HG03196 (cell line): ENCODE measurements around the gene DMRTB1.

ENCODE experiments used
- ATAC-seq: cut with Tn5 transposase; IDR thresholded peaks from one replicate; pipeline ENCODE4 v1.9.1; 2021; ENCODE audit not compliant: unreplicated experiment

DMRTB1 gene

DNA sequence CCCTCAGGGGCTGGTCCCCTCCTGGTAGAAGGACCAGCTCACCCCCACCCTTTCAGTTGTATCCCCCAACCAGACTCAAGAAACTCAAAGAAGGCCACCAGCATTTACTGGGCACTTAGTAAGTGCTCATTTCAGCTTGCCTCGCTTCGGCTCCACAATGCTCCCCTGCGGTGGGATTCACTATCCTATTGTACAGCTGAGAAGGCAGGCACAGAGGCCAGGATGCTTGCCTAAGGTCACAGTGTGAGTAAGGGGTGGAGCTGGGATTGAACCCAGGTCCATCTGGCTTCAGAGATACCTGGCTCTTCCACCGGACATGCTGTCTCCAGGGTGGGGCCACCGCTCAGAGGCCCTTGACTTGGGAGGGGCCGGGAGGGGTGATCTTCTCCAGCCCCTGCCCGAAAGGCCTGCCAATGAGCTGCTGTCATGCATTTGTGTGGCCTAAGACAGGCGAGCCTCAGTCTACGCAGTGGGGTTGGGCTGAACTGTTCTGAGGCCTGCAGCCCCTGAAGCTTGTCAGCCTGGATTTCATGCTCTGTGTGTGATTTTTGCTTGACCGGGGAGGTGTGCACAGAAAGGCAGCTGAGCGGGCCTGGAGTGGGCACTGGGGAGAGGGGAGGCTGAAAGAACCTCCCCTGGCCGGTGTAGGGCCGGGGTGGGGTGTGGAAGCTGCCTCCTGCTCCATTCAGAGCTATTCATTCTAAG is 48.1 kb downstream of the DMRTB1 start:
- ATAC-seq = no peak

DNA sequence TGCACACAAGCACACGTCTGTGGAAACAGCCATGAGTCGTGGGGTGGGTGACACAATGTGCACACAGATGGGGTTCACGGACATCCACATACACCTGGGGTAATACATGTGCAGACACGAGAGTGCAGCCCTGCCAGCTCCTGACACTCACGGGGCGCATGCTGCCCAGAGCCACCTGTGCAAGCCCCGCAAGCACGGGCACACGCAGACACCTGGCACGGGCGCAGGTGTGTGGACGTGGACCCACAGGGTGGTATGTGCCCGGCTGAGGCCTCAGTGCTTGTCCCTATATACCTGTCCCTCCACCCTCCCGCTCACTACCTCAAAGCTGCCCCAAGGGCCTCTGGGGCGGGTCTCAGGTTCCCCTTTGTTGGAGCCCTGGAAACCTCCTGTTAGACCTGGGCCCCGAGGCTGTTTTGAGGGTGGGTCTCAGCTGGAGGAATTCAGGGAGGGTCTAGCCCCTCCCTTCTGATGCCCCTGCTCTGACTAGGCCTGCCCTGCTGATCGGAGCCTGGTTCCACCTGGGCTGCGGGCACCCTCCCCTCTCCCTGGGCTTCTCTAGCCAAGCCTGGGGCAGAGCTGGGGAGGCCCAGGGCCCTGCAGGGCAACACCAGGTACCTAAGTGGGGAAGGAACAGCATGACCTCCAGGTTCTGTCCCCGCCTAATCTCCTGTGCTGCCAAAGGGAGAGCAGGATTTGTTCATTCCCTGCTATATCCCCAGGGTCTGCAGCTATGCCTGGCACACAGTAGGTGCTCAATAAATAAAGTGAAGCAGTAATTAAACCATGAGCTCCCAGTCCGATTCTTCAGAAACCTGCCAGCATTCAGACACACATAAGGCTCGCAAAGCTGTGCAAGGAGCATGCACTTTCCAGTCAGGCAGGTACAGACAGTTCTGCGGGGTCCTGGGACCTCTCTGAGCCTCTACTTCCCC is 49.1 kb downstream of the DMRTB1 start:
- ATAC-seq = no peak

DNA sequence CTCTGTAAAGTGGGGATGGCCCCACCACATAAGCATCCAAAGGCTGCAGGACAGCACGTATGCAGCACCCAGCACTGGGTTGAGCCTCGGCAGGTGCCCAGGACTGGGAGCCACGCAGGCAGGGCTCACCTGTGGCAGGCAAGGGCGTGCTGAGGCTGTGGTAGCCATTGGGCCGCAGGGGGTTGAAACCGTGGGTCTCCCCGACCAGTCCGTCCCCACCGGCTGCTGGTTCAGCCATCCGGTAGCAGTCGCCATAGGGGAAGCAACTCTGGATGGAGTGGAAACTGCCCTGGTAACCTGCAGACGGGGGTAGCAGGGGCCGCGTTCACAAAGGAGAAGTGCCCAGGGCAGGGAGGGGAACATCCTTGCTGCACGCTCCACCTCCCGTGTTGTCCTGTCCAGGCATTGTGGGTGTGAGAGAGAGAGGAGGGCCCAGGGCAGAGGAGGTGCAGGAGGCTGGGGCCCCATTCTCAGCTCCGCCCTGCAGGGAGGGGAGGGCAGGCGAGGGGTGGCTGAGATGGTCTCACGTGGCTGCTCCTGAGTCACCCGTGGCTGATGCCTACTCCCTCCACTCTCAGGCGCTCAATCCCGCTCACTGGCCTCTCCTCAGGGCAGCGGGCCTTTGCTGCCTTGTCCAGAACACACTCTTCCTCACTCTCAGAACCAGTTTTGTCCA is 49.9 kb downstream of the DMRTB1 start:
- no peak for ATAC-seq

DNA sequence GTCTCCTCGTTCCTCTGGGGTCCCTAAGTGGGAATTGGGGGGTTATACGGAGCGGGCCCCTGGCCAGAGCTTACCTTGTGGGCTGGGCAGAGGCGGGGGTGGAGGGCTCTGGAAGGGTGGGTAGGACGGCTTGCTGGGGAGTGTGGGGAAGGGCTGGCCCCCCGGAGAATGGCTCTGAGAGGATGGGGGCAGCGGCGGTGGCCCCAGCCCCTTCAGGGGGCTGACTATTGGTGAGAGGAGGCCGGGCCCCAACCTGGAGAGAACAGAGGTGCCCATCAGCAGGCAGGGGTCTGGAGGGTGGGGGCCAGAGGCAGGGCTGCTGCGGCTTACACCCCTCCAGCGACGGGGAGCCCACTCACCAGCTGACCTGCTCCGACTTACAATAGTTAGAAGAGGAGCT is 50.6 kb downstream of the DMRTB1 start:
- no peak for ATAC-seq

DNA sequence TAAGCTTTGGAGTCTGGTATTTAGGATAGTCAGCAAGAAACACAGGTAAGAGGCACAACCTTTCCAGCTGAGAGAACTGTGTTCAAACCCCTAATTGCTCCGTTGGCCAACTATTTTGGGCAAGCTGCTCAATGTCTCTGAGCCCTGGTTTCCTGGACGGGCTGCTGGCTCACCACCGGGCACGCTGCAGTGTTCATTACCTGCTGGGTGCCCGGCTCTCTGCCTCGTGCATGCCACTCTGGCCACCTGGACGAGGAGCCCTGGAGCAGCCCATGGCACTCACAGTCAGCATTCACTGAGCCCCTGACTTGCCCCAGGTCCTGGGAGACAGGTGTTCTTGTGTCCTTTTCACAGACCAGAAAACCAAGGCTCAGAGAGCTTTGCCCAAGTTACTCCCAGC is 51.0 kb downstream of the DMRTB1 start:
- no peak for ATAC-seq

DNA sequence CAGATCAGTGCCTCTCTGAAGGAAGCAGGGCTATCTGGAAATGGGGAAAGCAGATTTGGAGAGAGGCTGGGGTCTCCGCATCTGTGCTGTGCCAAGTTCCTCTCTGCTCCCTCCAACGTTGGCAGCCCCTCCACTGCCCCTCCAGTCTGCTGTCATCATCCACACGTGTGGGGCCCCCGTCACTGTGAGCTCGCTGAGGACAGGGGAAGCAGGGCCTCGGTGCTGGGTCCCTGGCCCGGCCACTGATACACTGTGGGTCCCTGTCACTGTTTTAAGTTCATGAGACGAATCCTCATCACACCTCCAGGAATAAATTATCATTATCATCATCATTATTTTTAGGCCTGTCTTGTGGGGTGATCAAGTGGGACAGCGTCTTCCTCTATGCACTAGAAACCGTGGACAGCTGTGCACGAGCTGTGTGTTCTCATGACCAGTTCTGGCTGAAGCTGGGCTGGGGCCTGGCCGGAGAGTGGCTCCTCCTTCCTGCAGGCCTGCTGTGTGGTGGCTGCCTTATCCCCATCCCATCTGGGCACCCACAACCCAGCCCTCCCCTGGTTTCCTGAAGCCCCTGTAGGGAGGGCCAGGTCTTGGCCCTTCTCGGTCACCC is 52.2 kb downstream of the DMRTB1 start:
- no peak for ATAC-seq

DNA sequence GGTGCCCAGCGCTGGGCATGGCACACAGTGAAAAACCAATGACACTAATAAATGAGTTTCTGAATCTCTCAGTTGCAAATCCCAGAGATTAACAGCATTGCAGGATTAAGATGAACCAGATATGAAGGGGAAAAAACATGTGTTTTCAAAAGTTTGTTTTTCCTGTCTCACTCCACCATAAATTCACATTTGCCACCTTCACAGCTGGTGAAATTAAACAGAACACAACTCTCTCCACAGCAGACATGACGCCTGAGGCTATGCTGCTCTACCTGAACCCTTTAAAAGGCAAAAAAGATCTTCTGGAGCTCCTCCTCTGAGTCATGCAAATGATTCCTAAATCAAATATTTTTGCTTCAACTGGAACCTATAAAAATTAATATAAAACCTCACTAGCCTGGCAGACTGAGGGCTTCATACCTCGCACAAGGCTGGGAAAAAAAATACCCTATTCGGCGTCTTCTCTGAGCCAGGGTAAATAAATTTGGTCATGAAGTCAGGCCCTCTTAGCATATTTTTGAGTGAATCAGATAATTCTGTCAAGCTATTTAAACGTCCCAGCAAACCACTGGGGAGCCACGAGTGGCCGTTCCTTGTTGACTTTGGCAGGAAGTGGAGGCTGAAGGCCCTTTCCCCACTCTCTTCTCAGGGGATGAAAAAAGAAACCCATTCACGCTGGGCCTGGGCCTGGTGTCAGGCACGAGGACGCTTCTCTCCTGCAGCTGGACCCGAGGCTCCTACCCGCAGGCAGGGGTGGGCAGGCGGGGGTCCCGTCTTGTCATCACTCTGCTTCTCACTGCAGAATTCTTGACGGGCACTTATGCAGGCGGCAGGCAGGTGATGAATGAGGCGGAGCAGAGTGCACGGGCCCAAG is 53.0 kb downstream of the DMRTB1 start:
- no peak for ATAC-seq

DNA sequence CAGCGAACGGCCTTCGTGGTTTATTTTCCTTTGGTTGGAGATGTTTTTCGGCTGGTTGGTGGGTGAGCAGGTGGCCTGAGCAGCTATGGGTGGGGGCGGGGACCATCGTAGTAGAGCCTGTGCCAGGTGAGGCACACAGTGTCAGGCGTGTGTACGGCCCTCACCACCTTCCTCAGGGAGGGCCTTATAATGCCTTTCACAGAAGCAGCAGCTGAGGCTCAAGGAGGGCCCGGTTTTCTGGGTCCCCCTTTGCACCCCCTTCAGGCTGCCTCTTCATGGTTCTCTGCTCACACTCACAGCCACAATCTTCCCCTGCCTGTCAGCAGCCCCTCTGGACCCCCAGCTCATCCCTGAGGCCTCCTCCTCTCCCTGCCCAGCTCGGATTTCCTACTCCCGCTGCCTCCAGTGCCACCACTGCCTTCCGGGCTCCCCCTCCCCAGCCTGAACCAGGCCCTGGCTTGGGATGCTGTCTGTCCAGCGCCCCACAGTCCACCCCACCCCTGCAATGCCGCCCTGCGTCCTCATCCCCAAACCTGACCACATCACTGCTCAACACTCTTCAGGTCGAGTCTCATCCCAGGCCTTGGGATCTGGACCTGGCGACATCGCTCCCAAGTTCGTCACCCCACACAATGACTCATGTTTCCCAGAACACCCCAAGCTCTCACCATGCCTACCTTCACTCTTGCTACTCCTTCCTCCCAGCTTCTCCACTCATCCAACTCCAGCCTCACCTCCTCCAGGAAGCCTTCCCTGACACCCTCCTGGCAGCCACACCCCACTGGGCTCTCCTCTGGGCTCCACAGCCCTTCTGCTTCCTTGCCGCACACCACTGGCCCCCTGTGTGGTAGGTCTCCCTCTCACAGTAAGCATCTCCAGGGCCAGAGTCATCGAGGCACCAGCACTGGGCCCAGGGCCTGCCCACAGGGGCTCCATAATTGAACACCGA is 53.9 kb downstream of the DMRTB1 start:
- ATAC-seq = no peak

DNA sequence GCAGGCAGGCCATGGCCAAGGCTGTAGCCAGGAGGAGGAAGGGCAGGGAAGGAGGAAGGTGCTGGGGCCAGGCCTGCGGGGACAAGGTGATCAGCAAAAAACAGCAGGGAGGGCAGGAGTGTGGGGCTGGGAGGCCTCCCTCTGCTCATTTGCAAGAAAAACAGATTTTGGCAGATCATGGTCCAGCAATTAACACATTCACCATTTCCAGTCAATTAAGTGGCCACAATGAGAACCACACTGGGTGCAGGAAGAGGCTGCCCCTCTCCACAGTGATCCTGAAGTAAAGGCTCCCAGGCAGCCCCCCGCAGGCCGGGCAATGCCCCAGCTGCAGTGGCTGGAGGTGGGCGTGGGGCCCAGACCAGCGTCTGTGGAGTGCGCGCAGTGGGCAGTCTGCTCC is 54.6 kb downstream of the DMRTB1 start:
- no peak for ATAC-seq

DNA sequence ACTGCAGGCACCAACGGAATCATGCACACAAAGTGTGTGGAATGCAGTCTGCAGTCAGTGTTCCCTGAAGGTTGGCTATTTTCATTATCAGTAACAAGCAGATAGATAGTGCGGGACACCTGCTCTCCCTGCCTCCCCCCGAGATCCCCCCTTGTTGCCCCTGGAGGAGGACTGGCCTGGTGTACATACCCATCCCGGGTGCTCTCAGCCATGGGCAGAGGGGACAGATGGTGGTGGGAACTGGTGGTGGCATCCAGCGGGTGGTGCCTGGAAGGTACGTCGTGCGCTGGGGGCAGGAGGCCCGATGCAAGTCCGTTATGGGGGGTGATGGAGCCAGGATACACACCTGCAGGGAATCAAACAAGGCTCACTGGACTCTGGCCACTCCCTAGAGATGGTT is 55.2 kb downstream of the DMRTB1 start:
- no peak for ATAC-seq

DNA sequence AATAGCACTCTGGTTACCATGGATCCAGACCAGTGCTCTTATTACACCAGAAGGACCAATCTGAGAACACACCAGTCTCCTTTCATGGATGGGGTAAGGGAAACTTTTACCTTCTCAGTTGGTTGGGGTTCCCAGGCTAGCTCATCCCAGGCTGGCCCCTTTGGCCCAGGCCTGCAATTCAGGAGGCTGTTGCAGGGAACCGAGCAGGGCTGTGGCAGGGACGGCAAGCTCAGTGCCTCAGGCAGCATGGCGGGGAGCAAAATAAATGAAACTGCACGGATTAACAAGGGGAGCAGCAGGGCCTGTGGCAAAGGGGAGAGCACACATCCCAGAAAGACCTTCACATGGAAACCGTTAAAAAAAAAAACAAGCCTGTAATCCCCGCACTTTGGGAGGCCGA is 57.0 kb downstream of the DMRTB1 start:
- no peak for ATAC-seq
